Smooth muscle cell (in vitro differentiated cells): Measurements from ENCODE around the gene SPINK9. TPM values are rescaled to one million over a fixed set of nuclear protein-coding genes. Genes with fewer than 3 reads are reported as not detected.

Experiments
- DNase-seq: peaks from one replicate; lab custom pipeline; 2025; ENCODE audit not compliant: unreplicated experiment; lab: John Stamatoyannopoulos, UW
- H2AFZ ChIP-seq: fragments of 200-600 bp; sonication (generic); 2 replicates; pipeline ENCODE4 v1.6.0; 2016; ENCODE audit warnings: antibody characterized with exemption, low read depth, mild to moderate bottlenecking
- H3F3A ChIP-seq: fragments of 200-600 bp; sonication (generic); 2 replicates; pipeline ENCODE4 v1.6.0; 2017; ENCODE audit warnings: antibody characterized with exemption, low read depth
- H3K27ac ChIP-seq: fragments of 200-600 bp; sonication (generic); 2 replicates; pipeline ENCODE4 v1.5.1; 2016; ENCODE audit warnings: low read depth, mild to moderate bottlenecking
- H3K27me3 ChIP-seq: fragments of 200-600 bp; sonication (generic); 2 replicates; pipeline ENCODE4 v1.6.1; 2016; ENCODE audit warnings: low read depth, mild to moderate bottlenecking
- H3K36me3 ChIP-seq: fragments of 200-600 bp; sonication (generic); 2 replicates; pipeline ENCODE4 v1.5.1; 2016; ENCODE audit warnings: low read depth
- H3K4me1 ChIP-seq: fragments of 200-600 bp; sonication (generic); 2 replicates; pipeline ENCODE4 v1.5.1; 2016; ENCODE audit warnings: low read depth
- H3K4me2 ChIP-seq: fragments of 200-600 bp; sonication (generic); 2 replicates; pipeline ENCODE4 v1.6.0; 2016; ENCODE audit warnings: mild to moderate bottlenecking
- H3K4me3 ChIP-seq: fragments of 200-600 bp; sonication (generic); 2 replicates; pipeline ENCODE4 v1.5.1; 2016; ENCODE audit warnings: mild to moderate bottlenecking
- H3K79me2 ChIP-seq: fragments of 200-600 bp; sonication (generic); 2 replicates; pipeline ENCODE4 v1.6.0; 2016; ENCODE audit warnings: low read depth, mild to moderate bottlenecking
- H3K9ac ChIP-seq: fragments of 200-600 bp; sonication (generic); 2 replicates; pipeline ENCODE4 v1.6.0; 2016; ENCODE audit warnings: low read depth
- H3K9me3 ChIP-seq: fragments of 200-600 bp; sonication (generic); replicated peaks from 2 replicates; pipeline ENCODE4 v1.5.1; 2016; ENCODE audit warnings: low read depth
- H4K20me1 ChIP-seq: fragments of 200-600 bp; sonication (generic); 2 replicates; pipeline ENCODE4 v1.6.0; 2016; ENCODE audit warnings: low read depth
- WGBS: methylation state at CpG from one replicate; pipeline ENCODE4 v1.1.7; 2016; ENCODE audit warnings: low lambda C conversion rate; 5-methylcytosine and 5-hydroxymethylcytosine counted together
- polyA plus RNA-seq: library from polyadenylated mRNA; unstranded; fragments of >200 nt; fragmentation: Nextera tagmentation; extraction: Ambion mirVana; gene quantifications from 2 replicates; pipeline ENCODE4 v1.2.1, GENCODE V29; 2016
- total RNA-seq: library from RNA; depleted of rRNA; stranded (reverse); fragments of >200 nt; gene quantifications from 2 replicates; pipeline ENCODE4 v1.2.3, GENCODE V29; 2014
- TF ChIP-seq, protein P1 (sequence below): fragments of 200-600 bp; sonication (generic); IDR thresholded peaks from 2 replicates; pipeline ENCODE4 v1.5.1; 2017; ENCODE audit warnings: borderline replicate concordance, mild to moderate bottlenecking, antibody characterized with exemption; ENCODE audit not compliant: insufficient read depth, poor library complexity, severe bottlenecking

Gene SPINK9
- total and polyA plus RNA-seq, 2 experiments from 2014 or later: 5.3 to 5.9 TPM

DNA sequence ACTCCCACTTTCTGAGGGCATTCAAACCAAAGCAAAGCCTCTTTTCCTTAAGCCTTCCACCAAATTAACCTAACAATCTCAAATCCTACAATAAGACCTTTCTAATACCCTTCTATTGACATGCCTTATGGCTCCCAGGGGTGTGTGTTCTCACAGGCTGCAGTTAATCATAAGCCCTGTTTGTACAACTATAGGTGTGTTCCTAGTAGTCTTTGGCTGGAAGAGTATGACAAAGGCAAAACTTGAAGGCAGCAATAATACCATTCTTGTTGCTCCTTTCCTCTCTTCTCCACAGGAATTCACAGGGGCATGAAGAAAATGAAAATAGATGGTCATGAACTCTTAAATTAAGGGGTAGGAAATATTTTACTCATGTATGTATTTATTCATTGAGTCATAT lies 37.5 kb downstream of the SPINK9 start:
- H3K36me3 ChIP-seq: peaks cover 7% of the 10 kb centered on the region
- no peak overlapping the region for H3K4me3 ChIP-seq

DNA sequence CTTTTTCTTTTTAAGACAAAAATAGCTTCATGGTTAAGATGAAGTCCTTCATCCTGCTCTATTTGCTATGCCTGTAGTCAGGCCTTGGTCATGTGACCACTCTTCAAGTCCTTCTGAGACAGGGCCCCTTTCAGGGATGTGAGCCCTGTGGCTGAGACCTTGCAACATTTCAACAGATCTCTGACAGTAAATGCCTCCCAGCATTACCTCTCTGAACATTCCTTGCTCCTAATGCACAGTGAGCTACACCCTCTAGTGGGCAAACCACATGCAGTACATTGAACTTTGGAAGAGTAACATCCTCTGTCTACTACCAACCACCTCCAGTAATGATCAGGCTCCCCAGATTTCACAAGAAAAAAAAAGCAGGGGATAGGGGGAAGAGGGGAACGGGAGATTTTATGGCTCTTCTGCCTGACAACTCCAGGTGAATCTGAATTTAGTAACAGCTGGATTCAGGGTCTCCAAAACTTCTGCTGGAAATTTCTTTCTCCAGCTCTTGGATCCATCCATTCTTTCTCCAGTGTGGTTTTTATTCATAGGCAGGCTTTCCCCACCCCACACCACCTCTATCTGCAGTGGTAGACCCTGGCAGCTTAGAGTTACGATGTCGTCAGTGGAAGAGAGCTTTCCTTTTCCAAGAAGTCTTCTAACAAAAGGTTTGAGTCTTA lies 39.5 kb downstream of the SPINK9 start:
- Histone ChIP-seq H3K9ac (no peak overlapping the region), H2AFZ (no peak overlapping the region), H3K27ac (peak overlapping the region; percentile 4), H3K27me3 (no peaks in the 10 kb centered on the region), H3K4me1 (peaks cover 4% of the 10 kb centered on the region), H3F3A (no peaks in the 10 kb centered on the region), H3K36me3 (no peaks in the 10 kb centered on the region), H4K20me1 (no peaks in the 10 kb centered on the region), H3K4me3 (no peak overlapping the region), H3K9me3 (no peaks in the 10 kb centered on the region), H3K4me2 (no peak overlapping the region), H3K79me2 (no peaks in the 10 kb centered on the region)
- 68% methylated on average over 3 of the region's 3 CpGs for WGBS
- no peak for DNase-seq
- TF ChIP-seq, protein P1, sequence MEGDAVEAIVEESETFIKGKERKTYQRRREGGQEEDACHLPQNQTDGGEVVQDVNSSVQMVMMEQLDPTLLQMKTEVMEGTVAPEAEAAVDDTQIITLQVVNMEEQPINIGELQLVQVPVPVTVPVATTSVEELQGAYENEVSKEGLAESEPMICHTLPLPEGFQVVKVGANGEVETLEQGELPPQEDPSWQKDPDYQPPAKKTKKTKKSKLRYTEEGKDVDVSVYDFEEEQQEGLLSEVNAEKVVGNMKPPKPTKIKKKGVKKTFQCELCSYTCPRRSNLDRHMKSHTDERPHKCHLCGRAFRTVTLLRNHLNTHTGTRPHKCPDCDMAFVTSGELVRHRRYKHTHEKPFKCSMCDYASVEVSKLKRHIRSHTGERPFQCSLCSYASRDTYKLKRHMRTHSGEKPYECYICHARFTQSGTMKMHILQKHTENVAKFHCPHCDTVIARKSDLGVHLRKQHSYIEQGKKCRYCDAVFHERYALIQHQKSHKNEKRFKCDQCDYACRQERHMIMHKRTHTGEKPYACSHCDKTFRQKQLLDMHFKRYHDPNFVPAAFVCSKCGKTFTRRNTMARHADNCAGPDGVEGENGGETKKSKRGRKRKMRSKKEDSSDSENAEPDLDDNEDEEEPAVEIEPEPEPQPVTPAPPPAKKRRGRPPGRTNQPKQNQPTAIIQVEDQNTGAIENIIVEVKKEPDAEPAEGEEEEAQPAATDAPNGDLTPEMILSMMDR: peak; percentile 64

More for the DNA sequence above, 37.5 kb downstream of the SPINK9 start:
- Histone ChIP-seq H3K79me2 (no peaks in the 10 kb centered on the region), H3K27me3 (no peaks in the 10 kb centered on the region), H3K4me1 (peaks cover 4% of the 10 kb centered on the region), H4K20me1 (no peaks in the 10 kb centered on the region), H3F3A (no peaks in the 10 kb centered on the region), H3K4me2 (no peak overlapping the region), H3K9ac (no peak overlapping the region), H3K27ac (peak overlapping the region; percentile 15), H2AFZ (no peak overlapping the region), H3K9me3 (no peaks in the 10 kb centered on the region)
- TF ChIP-seq, protein P1: no peak
- no peak for DNase-seq

DNA sequence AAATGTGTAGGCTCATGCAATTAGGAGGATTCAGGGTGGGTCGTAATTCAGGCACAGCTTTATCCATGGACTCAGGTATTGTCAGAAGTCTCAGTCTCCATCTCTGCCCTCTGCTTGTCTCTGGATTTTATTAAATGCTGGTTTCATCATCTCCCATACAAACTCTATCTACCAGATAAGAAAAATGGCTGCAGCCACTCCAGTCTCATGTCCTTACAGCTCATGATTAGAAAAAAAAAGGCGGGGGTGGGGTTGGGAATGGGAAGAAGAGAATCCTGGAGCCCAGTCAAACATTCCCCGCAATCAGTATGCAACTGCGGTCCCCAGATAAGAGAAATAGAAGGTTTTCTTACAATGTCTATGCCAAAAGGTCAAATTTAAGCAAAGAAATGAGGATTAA lies 40.8 kb downstream of the SPINK9 start:
- Histone ChIP-seq H2AFZ (no peak overlapping the region), H3K27me3 (no peaks in the 10 kb centered on the region), H3K9ac (no peak overlapping the region), H3K4me1 (peaks cover 4% of the 10 kb centered on the region), H3K27ac (no peak overlapping the region), H3K9me3 (no peaks in the 10 kb centered on the region), H3K4me2 (peak overlapping the region; percentile 24), H4K20me1 (no peaks in the 10 kb centered on the region), H3K4me3 (no peak overlapping the region), H3K79me2 (no peaks in the 10 kb centered on the region), H3K36me3 (no peaks in the 10 kb centered on the region), H3F3A (no peaks in the 10 kb centered on the region)
- WGBS: 51% methylated on average over 4 of the region's 4 CpGs
- TF ChIP-seq, protein P1: no peak
- DNase-seq: no peak

DNA sequence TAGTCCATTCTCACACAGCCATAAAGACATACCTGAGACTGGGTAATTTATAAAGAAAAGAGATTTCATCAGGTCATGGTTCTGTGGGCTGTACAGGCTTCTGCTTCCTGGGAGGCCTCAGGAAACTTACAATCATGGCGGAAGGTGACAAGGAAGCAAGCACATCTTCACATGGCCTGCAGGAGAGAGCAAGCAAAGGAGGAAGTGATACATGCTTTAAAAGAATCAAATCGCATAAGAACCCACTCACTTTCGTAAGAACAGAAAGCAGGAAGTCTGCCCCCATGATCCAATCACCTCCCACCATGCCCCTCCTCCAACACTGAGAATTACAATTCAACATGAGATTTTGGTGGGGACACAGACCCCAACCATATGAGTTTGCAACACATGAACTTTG lies 43.3 kb downstream of the SPINK9 start:
- WGBS: 100% methylated on average over 3 of the region's 3 CpGs
- Histone ChIP-seq H4K20me1 (no peaks in the 10 kb centered on the region), H3F3A (no peaks in the 10 kb centered on the region), H3K4me3 (no peak overlapping the region), H3K4me2 (no peak overlapping the region), H2AFZ (no peak overlapping the region), H3K4me1 (peaks cover 14% of the 10 kb centered on the region), H3K36me3 (no peaks in the 10 kb centered on the region), H3K27ac (no peak overlapping the region), H3K27me3 (no peaks in the 10 kb centered on the region), H3K79me2 (no peaks in the 10 kb centered on the region), H3K9me3 (no peaks in the 10 kb centered on the region), H3K9ac (no peak overlapping the region)
- TF ChIP-seq, protein P1: no peak
- no peak for DNase-seq
